NCI-H2171 treated with DMSO at 0.1 percent for 48 hours (cell line): ENCODE measurements around the gene ITGA4.
"Not testable (repeated sequence)": the region's sequence is repeated elsewhere in the genome, so short reads cannot be mapped to it uniquely, and the experiment has no call there.

Experiments
- DNase-seq: peaks from one replicate; lab custom pipeline; 2025; lab: John Stamatoyannopoulos, UW

ITGA4 gene

DNA sequence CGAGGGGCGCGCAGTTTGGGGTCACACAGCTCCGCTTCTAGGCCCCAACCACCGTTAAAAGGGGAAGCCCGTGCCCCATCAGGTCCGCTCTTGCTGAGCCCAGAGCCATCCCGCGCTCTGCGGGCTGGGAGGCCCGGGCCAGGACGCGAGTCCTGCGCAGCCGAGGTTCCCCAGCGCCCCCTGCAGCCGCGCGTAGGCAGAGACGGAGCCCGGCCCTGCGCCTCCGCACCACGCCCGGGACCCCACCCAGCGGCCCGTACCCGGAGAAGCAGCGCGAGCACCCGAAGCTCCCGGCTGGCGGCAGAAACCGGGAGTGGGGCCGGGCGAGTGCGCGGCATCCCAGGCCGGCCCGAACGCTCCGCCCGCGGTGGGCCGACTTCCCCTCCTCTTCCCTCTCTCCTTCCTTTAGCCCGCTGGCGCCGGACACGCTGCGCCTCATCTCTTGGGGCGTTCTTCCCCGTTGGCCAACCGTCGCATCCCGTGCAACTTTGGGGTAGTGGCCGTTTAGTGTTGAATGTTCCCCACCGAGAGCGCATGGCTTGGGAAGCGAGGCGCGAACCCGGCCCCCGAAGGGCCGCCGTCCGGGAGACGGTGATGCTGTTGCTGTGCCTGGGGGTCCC is at the start of gene ITGA4:
Gene ITGA4 (plus strand): TSS at position 266 of the 620 bp plus-strand sequence. CDS start 269 bp downstream, at position 535.
- peak; percentile 75 for DNase-seq

- no peak for DNase-seq
These were observed 48.3 kb upstream of the ITGA4 start for GRCh38 chr2:181408861-181409260.

- peak; percentile 96 for DNase-seq
These were observed 45.9 kb upstream of the ITGA4 start for GRCh38 chr2:181411105-181411849.

DNA sequence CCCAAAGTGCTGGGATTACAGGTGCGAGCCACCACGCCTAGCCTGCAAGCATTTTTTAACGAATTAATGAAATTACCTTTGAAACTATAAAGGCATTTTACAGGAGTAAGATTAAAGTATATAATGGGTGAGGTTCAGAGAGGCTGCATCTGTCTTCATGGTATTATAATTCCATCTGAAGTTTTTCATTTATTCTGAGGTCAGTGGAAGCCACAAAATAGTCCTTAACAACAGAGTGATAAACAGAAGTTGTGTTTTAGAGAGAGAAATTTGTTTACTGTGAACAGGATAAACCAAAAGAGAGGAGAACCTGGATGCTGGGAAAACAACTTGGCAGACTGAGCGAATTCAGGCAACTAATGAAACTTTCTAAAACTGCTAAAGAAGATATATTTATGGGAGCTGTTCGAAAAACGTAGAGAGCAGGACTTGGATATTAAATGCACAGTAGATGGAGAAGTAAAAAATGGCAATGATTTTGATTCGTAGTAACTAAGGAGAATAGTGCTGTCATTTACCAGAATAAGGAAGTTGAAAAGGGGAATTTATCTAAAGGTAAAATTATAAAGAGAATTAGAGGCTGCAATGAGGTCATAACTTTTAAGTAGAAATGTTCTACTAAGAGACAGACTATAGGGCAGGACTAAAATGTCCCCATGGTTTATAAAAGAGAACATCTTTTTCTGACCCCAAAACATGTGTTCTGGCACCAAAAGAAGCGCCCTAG is 37.9 kb upstream of the ITGA4 start:
- DNase-seq, result no peak

- DNase-seq, result no peak
These were observed 36.7 kb upstream of the ITGA4 start for GRCh38 chr2:181420259-181421130.

GRCh38 chr2:181421131-181421458 is 36.1 kb upstream of the ITGA4 start:
- no peak for DNase-seq

- DNase-seq, result no peak
These were observed 35.7 kb upstream of the ITGA4 start for GRCh38 chr2:181421464-181421863.

DNA sequence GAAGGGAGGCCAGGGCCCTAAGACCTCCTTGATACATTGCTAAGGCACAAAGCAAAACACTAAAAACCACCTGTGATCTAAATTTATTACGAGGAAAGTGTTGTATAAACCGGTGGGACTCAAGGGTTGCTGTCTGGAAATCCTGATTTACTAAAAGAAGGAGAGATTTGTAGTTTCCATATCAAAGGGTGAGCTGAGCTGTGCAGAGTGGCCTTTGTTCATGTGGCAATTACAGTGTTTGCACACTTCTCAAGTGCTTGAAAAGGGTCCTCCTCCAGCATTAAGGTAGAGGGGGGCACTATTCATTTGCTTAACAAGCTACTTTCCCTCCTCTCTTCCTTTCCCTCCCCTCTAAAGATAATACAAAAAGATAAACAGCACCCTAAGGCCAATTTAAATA is 30.5 kb upstream of the ITGA4 start:
- no peak for DNase-seq

GRCh38 chr2:181430406-181431118 is 26.6 kb upstream of the ITGA4 start:
- DNase-seq, result no peak

DNA sequence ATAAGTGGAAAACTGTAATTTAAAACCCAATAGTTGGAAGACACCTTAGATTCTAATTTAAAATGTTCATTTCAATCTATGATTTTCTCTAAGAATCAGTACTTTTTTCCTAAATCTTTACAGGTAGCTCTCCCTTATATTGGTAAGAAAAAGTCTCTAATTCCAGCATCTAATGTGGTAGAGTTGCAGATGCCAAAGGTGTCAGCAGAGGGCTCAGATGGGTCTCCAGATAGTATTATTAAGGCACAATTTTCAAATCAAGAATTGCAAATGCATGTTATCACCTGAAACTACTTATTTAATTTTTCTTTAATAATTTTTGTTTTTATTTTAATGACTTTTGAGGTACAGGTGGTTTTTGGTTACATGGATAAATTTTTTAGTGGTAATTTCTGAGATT is 25.5 kb upstream of the ITGA4 start:
- no peak for DNase-seq

DNA sequence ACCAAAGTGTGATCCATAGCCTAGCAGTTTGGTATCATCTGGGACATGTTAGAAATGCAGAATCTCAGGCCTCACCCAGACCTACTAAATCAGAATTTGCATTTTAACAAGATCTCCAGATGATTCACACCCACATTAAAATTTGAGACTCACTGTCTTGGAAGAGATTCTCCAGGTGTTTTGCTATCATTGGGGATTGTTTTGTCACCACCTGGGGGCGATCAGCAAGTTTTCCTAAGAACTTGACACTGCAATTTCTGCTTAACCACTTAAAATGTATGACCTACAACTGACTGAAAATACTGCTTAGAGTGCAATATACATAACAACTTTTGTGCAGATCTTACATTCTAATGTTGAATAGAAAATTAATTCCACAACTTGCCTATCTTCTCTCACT is 18.9 kb upstream of the ITGA4 start:
- DNase-seq, result no peak

DNA sequence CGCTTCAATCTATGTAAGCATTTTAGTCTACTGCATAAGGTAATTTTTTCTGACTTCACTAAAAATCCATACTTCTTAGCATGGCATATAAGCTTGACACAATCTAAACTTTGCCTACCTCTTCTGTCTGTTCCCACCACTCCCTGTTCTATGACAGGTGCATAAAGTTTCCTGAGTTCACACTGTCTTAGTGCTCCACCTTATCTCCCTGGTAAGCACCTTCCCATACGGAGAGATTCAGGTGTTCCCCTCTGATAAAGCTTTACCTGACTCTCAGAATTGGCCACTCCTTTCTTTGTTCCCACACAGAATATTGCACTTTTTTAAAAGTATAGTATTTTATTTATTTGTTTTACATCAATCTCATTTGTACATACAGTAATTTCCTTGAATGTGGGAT is 16.8 kb upstream of the ITGA4 start:
- no peak for DNase-seq

GRCh38 chr2:181440919-181441318 is 16.3 kb upstream of the ITGA4 start:
- peak; percentile 66 for DNase-seq

DNA sequence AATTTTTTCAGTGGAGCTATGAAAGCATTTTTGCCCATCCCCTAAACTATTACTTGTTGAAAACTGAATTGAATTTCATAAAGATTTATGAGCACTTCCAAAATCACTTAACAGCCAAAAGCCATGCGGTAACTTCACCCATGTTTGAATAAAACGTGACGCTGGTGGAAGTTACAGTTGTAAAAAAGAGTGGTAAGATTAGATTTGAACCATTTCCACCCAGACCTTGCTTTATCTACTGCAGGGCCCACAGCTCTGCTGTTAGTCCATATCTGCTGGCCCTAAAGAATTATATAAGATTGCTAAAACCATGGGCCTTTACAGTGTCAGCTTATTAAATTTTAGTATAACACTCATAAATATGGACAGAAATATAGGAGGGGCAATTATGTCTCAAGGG is 15.5 kb upstream of the ITGA4 start:
- DNase-seq, result no peak

- DNase-seq, result peak; percentile 41
These were observed 12.5 kb upstream of the ITGA4 start for GRCh38 chr2:181444654-181445053.

GRCh38 chr2:181446985-181447384 is 10.2 kb upstream of the ITGA4 start:
- DNase-seq, result no peak

- not testable (repeated sequence) for DNase-seq
These were observed 7.9 kb upstream of the ITGA4 start for GRCh38 chr2:181449278-181449677.

DNA sequence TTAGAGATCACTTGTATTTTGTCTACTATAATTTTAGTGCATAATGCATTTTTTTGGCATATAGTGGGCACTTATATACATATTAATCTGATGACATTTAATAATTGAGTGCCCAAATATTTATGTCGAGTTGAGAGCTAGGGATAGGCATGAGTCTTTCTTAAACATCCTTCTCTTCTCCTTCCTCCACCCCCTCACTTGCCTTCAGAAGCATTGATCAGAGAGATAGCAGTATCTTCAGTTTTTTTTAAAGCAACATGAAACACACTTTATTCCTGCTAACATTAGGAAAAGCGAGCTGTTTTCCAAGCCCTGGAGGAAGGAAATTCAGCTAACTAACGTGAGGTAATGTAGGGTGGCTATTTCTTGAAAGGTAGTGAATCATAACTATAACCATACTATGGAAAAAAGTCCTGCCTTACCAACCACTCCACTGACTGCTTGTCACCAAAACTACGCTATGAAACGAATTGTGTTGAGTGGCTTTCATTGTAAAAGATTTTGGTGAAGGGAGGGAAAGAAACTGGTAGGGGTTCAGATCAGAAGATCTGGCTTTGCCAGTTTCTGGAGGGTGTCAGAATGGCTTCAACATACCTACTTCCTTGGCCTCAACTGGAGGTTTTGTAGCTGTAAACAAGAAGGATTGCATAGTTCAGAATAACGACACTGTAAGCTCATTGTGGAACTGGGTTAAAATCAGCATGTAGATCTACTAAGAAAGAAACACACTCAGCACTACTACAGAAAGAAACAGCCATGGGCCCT is 2.3 kb upstream of the ITGA4 start:
- DNase-seq, result no peak

GRCh38 chr2:181456660-181457120 is 496 bp upstream of the ITGA4 start:
- peak; percentile 48 for DNase-seq

DNA sequence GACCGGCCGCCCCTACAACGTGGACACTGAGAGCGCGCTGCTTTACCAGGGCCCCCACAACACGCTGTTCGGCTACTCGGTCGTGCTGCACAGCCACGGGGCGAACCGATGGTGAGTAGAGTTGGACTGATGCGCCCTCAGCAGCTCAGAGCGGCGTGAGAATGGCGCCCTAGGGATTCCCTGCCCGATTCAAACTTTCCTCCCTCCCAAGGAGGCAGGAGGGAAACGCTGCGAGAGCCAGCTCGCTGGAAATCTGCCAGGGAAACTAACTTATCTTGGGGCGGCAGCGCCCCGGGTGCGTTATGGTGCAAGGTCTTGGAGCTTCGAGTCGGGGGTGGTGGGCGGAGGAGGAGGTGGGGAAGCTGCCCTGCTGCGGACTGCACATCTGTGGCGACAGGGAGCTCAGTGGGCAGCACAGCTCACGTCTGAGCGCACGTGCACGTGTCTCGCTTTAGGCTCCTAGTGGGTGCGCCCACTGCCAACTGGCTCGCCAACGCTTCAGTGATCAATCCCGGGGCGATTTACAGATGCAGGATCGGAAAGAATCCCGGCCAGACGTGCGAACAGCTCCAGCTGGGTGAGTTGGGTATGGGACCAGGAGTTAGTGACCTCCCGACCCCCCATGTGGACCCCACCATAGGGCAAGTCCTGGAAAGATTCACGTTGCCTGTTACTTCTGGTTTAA is 697 bp downstream of the ITGA4 start:
- DNase-seq, result peak; percentile 85
